H9 (cell line): ENCODE results near the gene DIP2C. TPM values are rescaled to one million over a fixed set of nuclear protein-coding genes. Genes with fewer than 3 reads are reported as not detected.

Experiments
- DNase-seq: peaks from one replicate; pipeline ENCODE4 v3.0.0-alpha.2; 2017
- H2AFZ ChIP-seq: one replicate; pipeline ENCODE4 v1.6.1; 2013; ENCODE audit warnings: mild to moderate bottlenecking, low read length, control low read depth, moderate library complexity
- H2AK5ac ChIP-seq: 2 replicates; pipeline ENCODE4 v1.6.1; 2013; ENCODE audit warnings: low read length, control low read depth, mixed read lengths; ENCODE audit not compliant: insufficient read length
- H2BK120ac ChIP-seq: one replicate; pipeline ENCODE4 v1.6.1; 2013; ENCODE audit warnings: low read depth, mild to moderate bottlenecking, low read length, control low read depth, inconsistent platforms; ENCODE audit not compliant: poor library complexity, severe bottlenecking
- H2BK12ac ChIP-seq: 2 replicates; pipeline ENCODE4 v1.6.1; 2013; ENCODE audit warnings: low read length, control low read depth, mixed read lengths, low read depth; ENCODE audit not compliant: insufficient read length
- H2BK15ac ChIP-seq: 2 replicates; pipeline ENCODE4 v1.6.1; 2013; ENCODE audit warnings: low read depth, low read length, control low read depth
- H2BK20ac ChIP-seq: one replicate; pipeline ENCODE4 v1.6.1; 2013; ENCODE audit warnings: low read depth, mild to moderate bottlenecking, low read length, control low read depth, inconsistent platforms; ENCODE audit not compliant: poor library complexity, severe bottlenecking
- H2BK5ac ChIP-seq: 2 replicates; pipeline ENCODE4 v1.6.1; 2013; ENCODE audit warnings: low read length, control low read depth, mixed read lengths; ENCODE audit not compliant: insufficient read length
- H3K14ac ChIP-seq: 2 replicates; pipeline ENCODE4 v1.6.1; 2013; ENCODE audit warnings: low read length, control low read depth; ENCODE audit not compliant: insufficient read depth
- H3K18ac ChIP-seq: 2 replicates; pipeline ENCODE4 v1.6.1; 2013; ENCODE audit warnings: low read depth, mild to moderate bottlenecking, mixed read lengths, low read length, control low read depth; ENCODE audit not compliant: insufficient read length
- H3K23ac ChIP-seq: 2 replicates; pipeline ENCODE4 v1.6.1; 2013; ENCODE audit warnings: low read length, control low read depth, mixed read lengths, low read depth; ENCODE audit not compliant: insufficient read length
- H3K23me2 ChIP-seq: 2 replicates; pipeline ENCODE4 v1.6.1; 2013; ENCODE audit warnings: low read depth, mild to moderate bottlenecking, mixed read lengths, low read length, control low read depth; ENCODE audit not compliant: insufficient read length, poor library complexity, severe bottlenecking
- H3K27ac ChIP-seq: 2 replicates; pipeline ENCODE4 v1.5.1; 2013; ENCODE audit warnings: low read length, control low read depth, mixed read lengths, low read depth; ENCODE audit not compliant: insufficient read length
- H3K27me3 ChIP-seq: 2 replicates; pipeline ENCODE4 v1.6.1; 2013; ENCODE audit warnings: low read length, control low read depth, inconsistent platforms; ENCODE audit not compliant: insufficient read depth
- H3K4ac ChIP-seq: 2 replicates; pipeline ENCODE4 v1.6.1; 2013; ENCODE audit warnings: low read depth, mild to moderate bottlenecking, control low read depth, inconsistent platforms, low read length, moderate library complexity
- H3K4me1 ChIP-seq: 2 replicates; pipeline ENCODE4 v1.6.1; 2013; ENCODE audit warnings: low read length, control low read depth, inconsistent platforms; ENCODE audit not compliant: insufficient read depth
- H3K4me2 ChIP-seq: 2 replicates; pipeline ENCODE4 v1.6.1; 2013; ENCODE audit warnings: low read length, control low read depth, mixed read lengths; ENCODE audit not compliant: insufficient read length, insufficient read depth
- H3K56ac ChIP-seq: 2 replicates; pipeline ENCODE4 v1.6.1; 2013; ENCODE audit warnings: low read depth, mild to moderate bottlenecking, mixed read lengths, low read length, control low read depth; ENCODE audit not compliant: insufficient read length
- H3K79me1 ChIP-seq: 2 replicates; pipeline ENCODE4 v1.6.1; 2013; ENCODE audit warnings: low read depth, mild to moderate bottlenecking, moderate library complexity, low read length, control low read depth, inconsistent platforms; ENCODE audit not compliant: insufficient read depth, poor library complexity, severe bottlenecking
- H3K79me2 ChIP-seq: 2 replicates; pipeline ENCODE4 v1.6.1; 2013; ENCODE audit warnings: low read length, control low read depth, inconsistent platforms; ENCODE audit not compliant: insufficient read depth
- H3K9ac ChIP-seq: 2 replicates; pipeline ENCODE4 v1.6.1; 2013; ENCODE audit warnings: low read length, control low read depth, mixed read lengths; ENCODE audit not compliant: insufficient read length; ENCODE audit errors: extremely low read depth
- H3K9me3 ChIP-seq: one replicate; pipeline ENCODE4 v1.6.1; 2013; ENCODE audit warnings: low read depth, low read length, inconsistent platforms; ENCODE audit not compliant: control insufficient read depth
- H3T11ph ChIP-seq: one replicate; pipeline ENCODE4 v1.6.1; 2013; ENCODE audit warnings: mild to moderate bottlenecking, low read length, control low read depth, inconsistent platforms
- H4K20me1 ChIP-seq: one replicate; pipeline ENCODE4 v1.6.1; 2013; ENCODE audit not compliant: control insufficient read depth, insufficient read length, insufficient read depth
- H4K5ac ChIP-seq: 2 replicates; pipeline ENCODE4 v1.6.1; 2013; ENCODE audit warnings: low read depth, mild to moderate bottlenecking, mixed read lengths, low read length, control low read depth; ENCODE audit not compliant: insufficient read length
- H4K8ac ChIP-seq: replicated peaks from 2 replicates; pipeline ENCODE4 v1.6.1; 2013; ENCODE audit warnings: low read length, control low read depth, mixed read lengths, low read depth; ENCODE audit not compliant: insufficient read length
- H4K91ac ChIP-seq: 2 replicates; pipeline ENCODE4 v1.6.1; 2013; ENCODE audit warnings: low read depth, mild to moderate bottlenecking, moderate library complexity, mixed read lengths, low read length, control low read depth; ENCODE audit not compliant: insufficient read length
- H3K27ac Mint-ChIP-seq, 3 experiments: 2 replicates in 2 of 3; 3 replicates in 1 of 3; pipeline ENCODE4 v1.8.0; 2020 to 2021; ENCODE audit warnings: mixed read lengths in 3 of 3, mild to moderate bottlenecking in 1 of 3, moderate library complexity in 1 of 3
- H3K27me3 Mint-ChIP-seq: 2 replicates; pipeline ENCODE4 v1.8.0; 2021; ENCODE audit warnings: low read depth, mild to moderate bottlenecking, moderate library complexity, mixed read lengths
- H3K36me3 Mint-ChIP-seq, 3 experiments: 2 replicates in 2 of 3; 3 replicates in 1 of 3; pipeline ENCODE4 v1.8.0; 2020 to 2021; ENCODE audit warnings: low read depth in 3 of 3, mixed read lengths in 3 of 3; ENCODE audit not compliant: insufficient read depth in 1 of 3
- H3K4me1 Mint-ChIP-seq, 2 experiments: 2 replicates each; pipeline ENCODE4 v1.8.0; 2020; ENCODE audit warnings: mixed read lengths in 2 of 2
- H3K4me3 Mint-ChIP-seq, 2 experiments: 2 replicates in 1 of 2; 3 replicates in 1 of 2; pipeline ENCODE4 v1.8.0; 2020 to 2021; ENCODE audit warnings: mild to moderate bottlenecking in 2 of 2, mixed read lengths in 2 of 2, moderate library complexity in 1 of 2
- H3K9me3 Mint-ChIP-seq, 2 experiments: 2 replicates in 1 of 2; 3 replicates in 1 of 2; pipeline ENCODE4 v1.8.0; 2020; ENCODE audit warnings: mild to moderate bottlenecking in 2 of 2, mixed read lengths in 2 of 2, moderate library complexity in 1 of 2
- WGBS: extraction: QIAGEN DNeasy Blood & Tissue Kit; methylation state at CpG from one replicate; pipeline ENCODE4 v1.1.7; 2013; ENCODE audit warnings: missing lambda C conversion rate, low lambda C conversion rate, mixed read lengths; ENCODE audit not compliant: insufficient read length; ENCODE audit errors: extremely low coverage; 5-methylcytosine and 5-hydroxymethylcytosine counted together
- total RNA-seq: library from RNA; stranded (reverse); gene quantifications from 2 replicates; pipeline ENCODE4 v1.2.1, GENCODE V29; 2021
- TF ChIP-seq, protein P1 (sequence below): fragments of 200-600 bp; sonication (generic); conservative IDR thresholded peaks from 3 replicates; pipeline ENCODE4 v1.8.0; 2021; ENCODE audit warnings: antibody characterized with exemption, mild to moderate bottlenecking

Gene DIP2C
- total RNA-seq, 1 experiment from 2014 or later = 7.9 TPM

DNA sequence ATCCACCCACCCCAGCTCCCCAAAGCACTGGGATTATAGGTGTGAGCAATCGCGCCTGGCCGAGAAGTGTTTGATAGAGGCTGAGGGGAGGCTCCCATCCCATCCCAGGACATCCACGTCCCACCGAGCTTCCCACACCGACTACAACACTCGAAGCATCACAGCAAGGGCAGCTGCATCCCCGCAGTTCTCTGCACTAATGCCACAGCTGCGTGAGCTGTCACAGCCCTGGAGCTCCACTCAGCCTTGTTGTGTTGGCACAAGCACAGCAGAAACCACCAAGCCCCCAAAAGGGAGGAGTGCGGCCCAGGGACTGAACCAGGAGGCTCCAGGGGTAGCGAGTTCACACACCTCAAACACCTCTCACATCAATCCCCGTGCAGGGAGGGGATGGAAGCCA is 121.6 kb downstream of the DIP2C start:
- no peak overlapping the region; a peak in 1 of 7 replicates for H3K27ac Mint-ChIP-seq
- no peak overlapping the region for H4K8ac ChIP-seq

More for the DNA sequence above, 121.6 kb downstream of the DIP2C start:
- Mint-ChIP-seq H3K27me3 (0 out of 2 replicates have a peak, but pooled peaks cover 2% of the 10 kb centered on the region), H3K36me3 (peaks cover 13 to 19% (median 14%) of the 10 kb centered on the region in 3 experiments), H3K4me1 (peaks cover 0 to 6% of the 10 kb centered on the region in 2 experiments; a peak in 1 of 4 replicates), H3K9me3 (peaks cover 13 to 19% of the 10 kb centered on the region in 2 experiments; a peak in 4 of 5 replicates), H3K4me3 (no peak overlapping the region)
- no peaks in the 10 kb centered on the region for H3K9me3 ChIP-seq
- no peak overlapping the region for H4K91ac ChIP-seq
- WGBS = no CpG with 5 or more reads among the region's 12 CpGs
- H3K79me1 ChIP-seq = peaks cover 5% of the 10 kb centered on the region
- no peak overlapping the region for H2AFZ ChIP-seq
- no peak overlapping the region for H3K27ac ChIP-seq
- TF ChIP-seq, protein P1, sequence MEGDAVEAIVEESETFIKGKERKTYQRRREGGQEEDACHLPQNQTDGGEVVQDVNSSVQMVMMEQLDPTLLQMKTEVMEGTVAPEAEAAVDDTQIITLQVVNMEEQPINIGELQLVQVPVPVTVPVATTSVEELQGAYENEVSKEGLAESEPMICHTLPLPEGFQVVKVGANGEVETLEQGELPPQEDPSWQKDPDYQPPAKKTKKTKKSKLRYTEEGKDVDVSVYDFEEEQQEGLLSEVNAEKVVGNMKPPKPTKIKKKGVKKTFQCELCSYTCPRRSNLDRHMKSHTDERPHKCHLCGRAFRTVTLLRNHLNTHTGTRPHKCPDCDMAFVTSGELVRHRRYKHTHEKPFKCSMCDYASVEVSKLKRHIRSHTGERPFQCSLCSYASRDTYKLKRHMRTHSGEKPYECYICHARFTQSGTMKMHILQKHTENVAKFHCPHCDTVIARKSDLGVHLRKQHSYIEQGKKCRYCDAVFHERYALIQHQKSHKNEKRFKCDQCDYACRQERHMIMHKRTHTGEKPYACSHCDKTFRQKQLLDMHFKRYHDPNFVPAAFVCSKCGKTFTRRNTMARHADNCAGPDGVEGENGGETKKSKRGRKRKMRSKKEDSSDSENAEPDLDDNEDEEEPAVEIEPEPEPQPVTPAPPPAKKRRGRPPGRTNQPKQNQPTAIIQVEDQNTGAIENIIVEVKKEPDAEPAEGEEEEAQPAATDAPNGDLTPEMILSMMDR = no peak
- H4K20me1 ChIP-seq = no peaks in the 10 kb centered on the region
- H2BK120ac ChIP-seq = no peak overlapping the region
- H3K18ac ChIP-seq = no peak overlapping the region
- H3K4me2 ChIP-seq = no peak overlapping the region
- H3K23ac ChIP-seq = no peak overlapping the region
- no peak overlapping the region for H4K5ac ChIP-seq
- no peak overlapping the region for H2BK5ac ChIP-seq
- no peak overlapping the region for H3K14ac ChIP-seq
- H3K9ac ChIP-seq = no peak overlapping the region
- H3K23me2 ChIP-seq = no peaks in the 10 kb centered on the region
- no peaks in the 10 kb centered on the region for H3K27me3 ChIP-seq
- no peak overlapping the region for H3T11ph ChIP-seq
- no peak overlapping the region for H3K4ac ChIP-seq
- no peak overlapping the region for H2BK12ac ChIP-seq
- no peaks in the 10 kb centered on the region for H3K4me1 ChIP-seq
- H2BK15ac ChIP-seq = no peak overlapping the region
- no peak overlapping the region for H2BK20ac ChIP-seq
- no peak for DNase-seq
- H3K56ac ChIP-seq = no peak overlapping the region
- H2AK5ac ChIP-seq = no peak overlapping the region
- no peaks in the 10 kb centered on the region for H3K79me2 ChIP-seq
